T-helper 2 cell treated with Interferon-gamma antibody and Interleukin-4, amounts not matched to agents 5 μg/mL and 100 μg/mL, for 36 hours (primary cell): ENCODE data around the gene DTX2.
"Not testable (repeated sequence)": the region's sequence is repeated elsewhere in the genome, so short reads cannot be mapped to it uniquely, and the experiment has no call there.

ENCODE experiments used
- DNase-seq: peaks from one replicate; pipeline ENCODE4 v3.0.0; 2021; ENCODE audit warnings: low spot score
- H3K27ac Mint-ChIP-seq: one replicate; pipeline ENCODE4 v1.8.0; 2021; ENCODE audit warnings: mild to moderate bottlenecking, mixed read lengths
- H3K27me3 Mint-ChIP-seq: one replicate; pipeline ENCODE4 v1.8.0; 2021; ENCODE audit warnings: low read depth, mixed read lengths
- H3K36me3 Mint-ChIP-seq: one replicate; pipeline ENCODE4 v1.8.0; 2021; ENCODE audit warnings: low read depth, mixed read lengths
- H3K4me1 Mint-ChIP-seq: one replicate; pipeline ENCODE4 v1.8.0; 2021; ENCODE audit warnings: low read depth, mixed read lengths
- H3K4me3 Mint-ChIP-seq: one replicate; pipeline ENCODE4 v1.8.0; 2022; ENCODE audit warnings: mild to moderate bottlenecking, moderate library complexity, mixed read lengths
- H3K9me3 Mint-ChIP-seq: one replicate; pipeline ENCODE4 v1.8.0; 2021; ENCODE audit warnings: mixed read lengths

Gene DTX2

GRCh38 chr7:76507723-76508406 is 46.4 kb downstream of the DTX2 start:
- H3K4me1 Mint-ChIP-seq, result peaks cover 4% of the 10 kb centered on the region
- DNase-seq, result no peak
- no peaks in the 10 kb centered on the region for H3K36me3 Mint-ChIP-seq
- no peak overlapping the region for H3K4me3 Mint-ChIP-seq
- H3K27ac Mint-ChIP-seq, result no peak overlapping the region
- H3K27me3 Mint-ChIP-seq, result no peaks in the 10 kb centered on the region
- H3K9me3 Mint-ChIP-seq, result no peaks in the 10 kb centered on the region

GRCh38 chr7:76509931-76510877 is 48.7 kb downstream of the DTX2 start, which contains the start of gene UPK3B:
TSS of gene UPK3B (plus strand) at chr7:76510552. CDS start at chr7:76510653, 101 bp downstream.
- no peaks in the 10 kb centered on the region for H3K9me3 Mint-ChIP-seq
- no peaks in the 10 kb centered on the region for H3K27me3 Mint-ChIP-seq
- DNase-seq, result peak; percentile 3
- no peak within 1 kb of the TSS for H3K4me3 Mint-ChIP-seq
- no peak within 1 kb of the TSS for H3K27ac Mint-ChIP-seq
- peaks cover 4% of the 10 kb centered on the region for H3K4me1 Mint-ChIP-seq
- no peaks in the 10 kb centered on the region for H3K36me3 Mint-ChIP-seq

- H3K36me3 Mint-ChIP-seq, H3K4me3 Mint-ChIP-seq, H3K4me1 Mint-ChIP-seq, DNase-seq, H3K9me3 Mint-ChIP-seq, H3K27me3 Mint-ChIP-seq, H3K27ac Mint-ChIP-seq: not testable (repeated sequence)
Measured at GRCh38 chr7:76511200-76511910, 49.8 kb downstream of the DTX2 start.

GRCh38 chr7:76511911-76512885 is 50.7 kb downstream of the DTX2 start:
- H3K27me3 Mint-ChIP-seq, H3K4me1 Mint-ChIP-seq, H3K27ac Mint-ChIP-seq: not testable (repeated sequence)

GRCh38 chr7:76512941-76513816 is 51.7 kb downstream of the DTX2 start:
- no peaks in the 10 kb centered on the region for H3K36me3 Mint-ChIP-seq
- no peak overlapping the region for H3K27ac Mint-ChIP-seq
- H3K9me3 Mint-ChIP-seq, result no peaks in the 10 kb centered on the region
- no peaks in the 10 kb centered on the region for H3K27me3 Mint-ChIP-seq
- no peak overlapping the region for H3K4me3 Mint-ChIP-seq
- H3K4me1 Mint-ChIP-seq, result peaks cover 4% of the 10 kb centered on the region
- no peak for DNase-seq

More at GRCh38 chr7:76511911-76512885, 50.7 kb downstream of the DTX2 start:
- H3K9me3 Mint-ChIP-seq, H3K36me3 Mint-ChIP-seq, DNase-seq, H3K4me3 Mint-ChIP-seq: not testable (repeated sequence)

GRCh38 chr7:76513817-76514799 is 52.6 kb downstream of the DTX2 start:
- Mint-ChIP-seq H3K27me3 (no peaks in the 10 kb centered on the region), H3K36me3 (no peaks in the 10 kb centered on the region), H3K27ac (no peak overlapping the region), H3K9me3 (no peaks in the 10 kb centered on the region), H3K4me3 (no peak overlapping the region), H3K4me1 (peaks cover 4% of the 10 kb centered on the region)
- DNase-seq, result no peak

GRCh38 chr7:76514926-76515771 is 53.6 kb downstream of the DTX2 start:
- Mint-ChIP-seq H3K36me3 (no peaks in the 10 kb centered on the region), H3K9me3 (no peaks in the 10 kb centered on the region), H3K4me3 (no peak overlapping the region), H3K4me1 (no peaks in the 10 kb centered on the region), H3K27me3 (no peaks in the 10 kb centered on the region), H3K27ac (no peak overlapping the region)
- no peak for DNase-seq

- no peak overlapping the region for H3K4me3 Mint-ChIP-seq
- H3K4me1 Mint-ChIP-seq, result no peaks in the 10 kb centered on the region
- no peaks in the 10 kb centered on the region for H3K9me3 Mint-ChIP-seq
- H3K27me3 Mint-ChIP-seq, result no peaks in the 10 kb centered on the region
- DNase-seq, result no peak
- no peaks in the 10 kb centered on the region for H3K36me3 Mint-ChIP-seq
- no peak overlapping the region for H3K27ac Mint-ChIP-seq
Measured at GRCh38 chr7:76515999-76516443, 54.5 kb downstream of the DTX2 start.

- H3K9me3 Mint-ChIP-seq, H3K4me3 Mint-ChIP-seq, H3K4me1 Mint-ChIP-seq, H3K27ac Mint-ChIP-seq, H3K36me3 Mint-ChIP-seq, DNase-seq, H3K27me3 Mint-ChIP-seq: not testable (repeated sequence)
Measured at GRCh38 chr7:76516932-76517331, 55.4 kb downstream of the DTX2 start.

GRCh38 chr7:76526183-76526582 is 64.7 kb downstream of the DTX2 start:
- H3K27ac Mint-ChIP-seq, H3K9me3 Mint-ChIP-seq, H3K4me1 Mint-ChIP-seq, H3K36me3 Mint-ChIP-seq, H3K27me3 Mint-ChIP-seq, H3K4me3 Mint-ChIP-seq, DNase-seq: not testable (repeated sequence)

- DNase-seq, H3K4me1 Mint-ChIP-seq, H3K27me3 Mint-ChIP-seq, H3K36me3 Mint-ChIP-seq, H3K4me3 Mint-ChIP-seq, H3K9me3 Mint-ChIP-seq, H3K27ac Mint-ChIP-seq: not testable (repeated sequence)
Measured at GRCh38 chr7:76531643-76532042, 70.1 kb downstream of the DTX2 start.
